WTC11 (cell line): ENCODE data around the gene FGFR2. TPM values are rescaled to one million over a fixed set of nuclear protein-coding genes. Genes with fewer than 3 reads are reported as not detected.

Experiments used
- ATAC-seq: fragments of 200-7000 bp; cut with Tn5 transposase; 2 replicates; pipeline ENCODE4 v1.10.0; 2021; ENCODE audit warnings: mild to moderate bottlenecking, moderate library complexity
- CTCF ChIA-PET: fragments of 300-600 bp; sonication (Branson Sonifier 250); formaldehyde crosslinking; loops from one replicate; lab custom pipeline; 2021; ENCODE audit warnings: antibody characterized with exemption; lab: Charles Lee
- POLR2A ChIA-PET: fragments of 350-600 bp; sonication (Branson Sonifier 250); formaldehyde crosslinking; loops from one replicate; lab custom pipeline; 2021; ENCODE audit warnings: antibody characterized with exemption; lab: Charles Lee
- DNase-seq: peaks from one replicate; pipeline ENCODE4 v3.0.0; 2021; ENCODE audit warnings: low spot score
- H3K27ac Mint-ChIP-seq: 2 replicates; pipeline ENCODE4 v1.8.0; 2021; ENCODE audit warnings: mixed read lengths
- H3K27me3 Mint-ChIP-seq: 2 replicates; pipeline ENCODE4 v1.8.0; 2021; ENCODE audit warnings: low read depth, mild to moderate bottlenecking, moderate library complexity, mixed read lengths
- H3K36me3 Mint-ChIP-seq: 2 replicates; pipeline ENCODE4 v1.8.0; 2021; ENCODE audit warnings: mixed read lengths
- H3K4me1 Mint-ChIP-seq: 2 replicates; pipeline ENCODE4 v1.8.0; 2022; ENCODE audit warnings: mixed read lengths
- H3K4me3 Mint-ChIP-seq: 2 replicates; pipeline ENCODE4 v1.8.0; 2021; ENCODE audit warnings: mild to moderate bottlenecking, moderate library complexity, mixed read lengths
- H3K9me3 Mint-ChIP-seq: 2 replicates; pipeline ENCODE4 v1.8.0; 2021; ENCODE audit warnings: mixed read lengths
- AR ChIP-seq: fragments of 250-450 bp; sonication (Bioruptor Pico); IDR thresholded peaks from 2 replicates; pipeline ENCODE4 v1.9.0; 2021; ENCODE audit warnings: mild to moderate bottlenecking
- CREB1 ChIP-seq: sonication (generic); formaldehyde crosslinking; IDR thresholded peaks from 2 replicates; pipeline ENCODE4 v1.8.0; 2023; ENCODE audit warnings: mild to moderate bottlenecking, missing genetic modification reagents
- ERG ChIP-seq: fragments of 250-450 bp; sonication (Bioruptor Pico); IDR thresholded peaks from 2 replicates; pipeline ENCODE4 v1.8.0; 2021; ENCODE audit warnings: mild to moderate bottlenecking
- FOXK1 ChIP-seq: sonication (generic); formaldehyde crosslinking; IDR thresholded peaks from 2 replicates; pipeline ENCODE4 v1.8.0; 2022; ENCODE audit warnings: mild to moderate bottlenecking, moderate library complexity, missing genetic modification reagents
- MYBL2 ChIP-seq: sonication (generic); formaldehyde crosslinking; IDR thresholded peaks from 2 replicates; pipeline ENCODE4 v1.8.1; 2023; ENCODE audit warnings: mild to moderate bottlenecking, moderate library complexity, missing genetic modification reagents
- NFE2L1 ChIP-seq: sonication (generic); formaldehyde crosslinking; IDR thresholded peaks from 2 replicates; pipeline ENCODE4 v1.8.1; 2023; ENCODE audit warnings: missing genetic modification reagents
- NFYB ChIP-seq: sonication (generic); formaldehyde crosslinking; conservative IDR thresholded peaks from 2 replicates; pipeline ENCODE4 v1.8.0; 2022; ENCODE audit warnings: low read depth, missing genetic modification reagents
- NR1H2 ChIP-seq: sonication (generic); formaldehyde crosslinking; IDR thresholded peaks from 2 replicates; pipeline ENCODE4 v1.9.0; 2021; ENCODE audit warnings: mild to moderate bottlenecking, moderate library complexity, missing genetic modification reagents
- SMAD4 ChIP-seq: sonication (generic); formaldehyde crosslinking; IDR thresholded peaks from 2 replicates; pipeline ENCODE4 v1.8.0; 2022; ENCODE audit warnings: mild to moderate bottlenecking, missing genetic modification reagents
- STAT6 ChIP-seq: sonication (generic); formaldehyde crosslinking; conservative IDR thresholded peaks from 2 replicates; pipeline ENCODE4 v1.8.1; 2023; ENCODE audit warnings: mild to moderate bottlenecking, low read depth, missing genetic modification reagents, moderate library complexity
- USF1 ChIP-seq: sonication (generic); formaldehyde crosslinking; IDR thresholded peaks from 2 replicates; pipeline ENCODE4 v1.8.0; 2022; ENCODE audit warnings: mild to moderate bottlenecking, missing genetic modification reagents
- ZNF219 ChIP-seq: sonication (generic); formaldehyde crosslinking; IDR thresholded peaks from 2 replicates; pipeline ENCODE4 v1.8.0; 2023; ENCODE audit warnings: missing genetic modification reagents, mild to moderate bottlenecking, borderline replicate concordance
- ZNF232 ChIP-seq: sonication (generic); formaldehyde crosslinking; IDR thresholded peaks from 2 replicates; pipeline ENCODE4 v1.8.0; 2022; ENCODE audit warnings: mild to moderate bottlenecking, missing genetic modification reagents
- ZNF263 ChIP-seq: sonication (generic); formaldehyde crosslinking; IDR thresholded peaks from 2 replicates; pipeline ENCODE4 v1.8.1; 2022; ENCODE audit warnings: low read depth, mild to moderate bottlenecking, moderate library complexity, missing genetic modification reagents
- ZNF423 ChIP-seq: fragments of 250-450 bp; sonication (Bioruptor Pico); IDR thresholded peaks from 2 replicates; pipeline ENCODE4 v2.1.2; 2022; ENCODE audit warnings: mild to moderate bottlenecking, moderate library complexity
- total RNA-seq: library from RNA; stranded (reverse); gene quantifications from 3 replicates; pipeline ENCODE4 v1.2.3, GENCODE V29; 2021

Gene FGFR2
- total RNA-seq, 1 experiment from 2014 or later: 95.0 TPM

GRCh38 chr10:121566755-121567154 lies 31.5 kb downstream of the FGFR2 start:
- Mint-ChIP-seq H3K9me3 (no peaks in the 10 kb centered on the region), H3K27me3 (no peaks in the 10 kb centered on the region), H3K36me3 (peaks cover 39% of the 10 kb centered on the region), H3K27ac (peak overlapping the region; percentile 65)
- CTCF ChIA-PET: interaction anchor here (1.4 kb wide), 1 partner anchor 42 kb away, joined by 5 read pairs; no protein-coding TSS in a partner anchor
- TF ChIP-seq ZNF219 (CRISPR knock-in tag): no peak
- no peak for TF ChIP-seq AR (CRISPR knock-in tag)
- no peak for TF ChIP-seq NFE2L1 (CRISPR knock-in tag)
- no peak for TF ChIP-seq STAT6 (CRISPR knock-in tag)
- TF ChIP-seq FOXK1 (CRISPR knock-in tag): no peak
- no peak for TF ChIP-seq NFYB
- TF ChIP-seq CREB1 (CRISPR knock-in tag): no peak
- TF ChIP-seq, all 79 proteins: peak for 0
- POLR2A ChIA-PET: no interaction called here
- no peak for ATAC-seq
- DNase-seq: no peak
- peaks cover 69% of the 10 kb centered on the region for H3K4me1 Mint-ChIP-seq
- no peak overlapping the region for H3K4me3 Mint-ChIP-seq

GRCh38 chr10:121559326-121560026 lies 38.8 kb downstream of the FGFR2 start:
- ChIA-PET POLR2A (no interaction called here), CTCF (interaction anchor here (1.3 kb wide), 1 partner anchor 37 kb away, joined by 3 read pairs; no protein-coding TSS in a partner anchor)
- Mint-ChIP-seq H3K4me3 (no peak overlapping the region), H3K36me3 (peaks cover 30% of the 10 kb centered on the region), H3K9me3 (no peaks in the 10 kb centered on the region), H3K27me3 (no peaks in the 10 kb centered on the region), H3K27ac (0 out of 2 replicates have a peak overlapping the region, but pooled peaks have one; percentile 20), H3K4me1 (peaks cover 68% of the 10 kb centered on the region)
- ATAC-seq (peak; percentile 34; the same call in 1 of the 2 replicates), DNase-seq (no peak)
- TF ChIP-seq MYBL2 (CRISPR knock-in tag) (no peak), SMAD4 (CRISPR knock-in tag) (no peak), ZNF232 (no peak), ZNF263 (CRISPR knock-in tag) (no peak), NFE2L1 (CRISPR knock-in tag) (no peak), NR1H2 (CRISPR knock-in tag) (no peak), ERG (no peak), ZNF423 (CRISPR knock-in tag) (no peak), USF1 (CRISPR knock-in tag) (no peak)
